NT2/D1 (cell line): Measurements from ENCODE around the gene OR10V1.

ENCODE experiments used
- SUZ12 ChIP-seq: IDR thresholded peaks from 2 replicates; pipeline ENCODE4 v1.6.1; 2011; ENCODE audit not compliant: insufficient read length, insufficient read depth; ENCODE audit errors: extremely low read depth
- YY1 ChIP-seq: IDR thresholded peaks from 2 replicates; pipeline ENCODE4 v1.6.1; 2011; ENCODE audit not compliant: insufficient read length, insufficient read depth
- ZNF274 ChIP-seq: IDR thresholded peaks from 2 replicates; pipeline ENCODE4 v1.6.1; 2011; ENCODE audit warnings: mild to moderate bottlenecking, low read depth, low read length

- no peak for TF ChIP-seq YY1
- no peak for TF ChIP-seq ZNF274
- no peak for TF ChIP-seq SUZ12
Observed at GRCh38 chr11:59710136-59710847, 3.4 kb downstream of the OR10V1 start.
